Right lung (tissue), 5 donors: ENCODE results near the gene ARMH3. TPM values are rescaled to one million over a fixed set of nuclear protein-coding genes. Genes with fewer than 3 reads are reported as not detected.

Source experiments
- DNase-seq, 2 donors: peaks; one replicate each; pipeline ENCODE4 v3.0.0-alpha.2; 2013
- polyA plus RNA-seq, 5 donors: library from polyadenylated mRNA; unstranded; fragments of 120-200 nt; gene quantifications; one replicate each; pipeline versions ENCODE4 v1.2.1 to v1.2.3, GENCODE V29; 2013; ENCODE audit warnings: inconsistent platforms in 1 of 5, low replicate concordance in 1 of 5; ENCODE audit not compliant: insufficient read length in 5 of 5, insufficient read depth in 1 of 5

ARMH3 gene
- polyA plus RNA-seq, 5 donors, result 20.3 to 23.8 (median 21.8) TPM

DNA sequence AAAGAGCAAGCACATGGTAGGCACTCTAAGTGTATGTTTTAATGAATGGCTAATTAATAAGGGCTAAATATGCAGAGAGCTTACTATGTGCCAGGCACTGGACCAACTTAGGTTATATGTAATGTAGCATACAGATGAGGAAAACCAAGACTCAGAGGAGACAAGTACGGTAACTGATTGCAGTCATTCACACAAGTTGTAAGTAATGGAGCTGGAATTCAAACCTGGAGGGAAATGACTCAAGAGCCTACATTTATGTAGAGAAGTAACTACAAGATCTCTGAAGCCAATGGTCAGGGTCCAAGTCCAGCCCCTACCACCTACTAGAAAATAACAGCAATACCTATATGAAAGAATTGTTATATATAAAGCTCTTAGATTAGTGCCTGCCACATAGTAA, 115.1 kb downstream of the ARMH3 start:
- DNase-seq, result no peak

DNA sequence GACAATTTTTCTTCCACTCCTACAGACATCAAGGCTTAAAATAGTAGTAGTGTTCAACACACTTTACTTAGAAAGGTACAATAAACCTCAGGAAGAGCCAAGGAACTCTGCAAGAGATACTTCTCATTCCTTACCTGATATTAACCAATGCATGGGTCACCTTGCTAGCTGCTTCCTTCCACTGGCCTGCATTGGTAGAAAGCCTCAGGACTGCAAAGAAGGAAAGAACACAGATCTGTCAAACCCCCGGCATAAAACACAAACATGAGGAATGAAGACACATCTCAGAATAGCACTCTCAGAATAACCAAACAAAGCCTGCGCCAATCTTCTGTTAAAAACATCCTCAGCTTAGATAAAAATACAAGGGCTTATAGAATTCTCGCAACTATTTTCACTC, 116.2 kb downstream of the ARMH3 start:
- DNase-seq, result no peak

DNA sequence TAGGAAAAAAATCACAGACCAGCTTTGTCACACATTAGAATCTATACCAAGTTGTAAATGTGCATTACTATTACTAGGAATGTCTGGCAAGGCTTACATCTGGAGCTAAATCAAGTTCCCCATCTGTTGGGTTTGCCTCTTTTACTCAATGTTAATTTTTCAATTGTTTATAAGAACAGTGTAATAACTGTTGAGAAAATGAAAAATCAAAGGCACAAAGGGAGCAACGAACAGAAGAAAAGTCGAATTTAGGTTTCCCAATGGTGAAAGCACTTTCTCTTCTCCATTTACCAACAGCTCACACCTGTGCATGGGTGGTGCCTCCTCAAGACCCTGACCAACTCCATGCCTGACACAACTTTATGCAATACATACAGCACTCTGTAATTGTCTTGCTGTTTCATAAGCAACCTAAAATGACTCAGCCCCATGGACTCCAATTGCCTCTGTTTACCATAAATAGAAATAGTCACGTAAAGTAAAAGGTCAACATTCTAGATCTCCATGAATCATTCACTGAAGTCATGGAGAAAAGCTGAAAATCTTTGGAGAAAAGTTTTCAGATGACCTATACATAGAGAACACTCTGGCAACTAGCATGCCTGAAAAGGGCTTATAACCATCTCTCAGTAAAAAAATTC, 116.8 kb downstream of the ARMH3 start:
- DNase-seq, result peak; percentile 16 to 23

DNA sequence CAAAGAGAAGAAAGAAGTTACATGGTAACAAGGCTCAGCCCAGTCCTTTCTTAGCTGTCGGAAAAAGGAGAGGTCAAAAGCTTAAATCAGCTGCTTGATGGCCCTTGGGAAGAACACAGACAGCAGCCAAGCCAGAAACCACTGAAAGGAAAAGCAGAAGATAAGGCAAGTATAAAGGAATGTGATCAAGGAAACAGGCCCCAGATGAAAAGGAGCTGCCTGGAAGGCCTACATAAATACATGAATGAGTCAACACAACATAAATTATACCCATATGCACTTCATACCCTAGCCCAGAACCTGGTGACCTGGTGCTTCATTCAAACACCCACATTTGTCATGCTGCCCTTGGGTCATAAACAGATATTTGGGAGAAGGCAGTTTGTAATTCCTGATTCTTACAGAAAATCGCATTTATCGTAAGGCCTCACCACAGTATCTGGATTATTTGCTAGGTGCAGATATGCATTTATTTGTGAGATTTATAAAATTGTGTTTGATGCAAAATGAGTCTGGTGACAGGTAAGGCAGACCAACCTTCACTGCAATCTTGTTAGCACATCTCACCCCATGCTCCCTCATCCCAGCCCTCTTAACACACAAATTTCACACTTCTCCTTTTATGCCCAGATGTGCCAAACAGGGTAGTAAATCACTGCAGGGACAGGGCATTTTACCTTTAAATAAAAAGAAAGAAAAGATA, 117.5 kb downstream of the ARMH3 start:
- no peak for DNase-seq

DNA sequence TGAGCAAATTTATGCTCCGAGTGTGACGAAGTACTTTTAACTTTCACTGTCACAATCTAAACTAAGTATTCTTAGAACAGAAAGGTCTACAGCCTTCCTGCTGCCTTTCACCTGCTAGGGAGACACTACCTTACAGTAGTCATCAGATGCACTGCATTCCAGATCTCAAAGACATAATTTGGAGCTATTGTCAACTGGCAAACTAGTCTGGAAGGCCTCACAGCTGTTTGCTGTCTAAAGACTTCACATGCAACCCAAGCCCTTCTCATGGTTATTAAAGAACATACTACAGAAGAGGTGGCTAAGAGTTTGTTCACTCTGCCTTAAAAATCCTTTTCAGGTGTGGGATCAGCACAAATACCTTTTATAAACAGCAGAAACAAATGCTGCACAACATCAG, 120.5 kb downstream of the ARMH3 start:
- DNase-seq, result no peak

DNA sequence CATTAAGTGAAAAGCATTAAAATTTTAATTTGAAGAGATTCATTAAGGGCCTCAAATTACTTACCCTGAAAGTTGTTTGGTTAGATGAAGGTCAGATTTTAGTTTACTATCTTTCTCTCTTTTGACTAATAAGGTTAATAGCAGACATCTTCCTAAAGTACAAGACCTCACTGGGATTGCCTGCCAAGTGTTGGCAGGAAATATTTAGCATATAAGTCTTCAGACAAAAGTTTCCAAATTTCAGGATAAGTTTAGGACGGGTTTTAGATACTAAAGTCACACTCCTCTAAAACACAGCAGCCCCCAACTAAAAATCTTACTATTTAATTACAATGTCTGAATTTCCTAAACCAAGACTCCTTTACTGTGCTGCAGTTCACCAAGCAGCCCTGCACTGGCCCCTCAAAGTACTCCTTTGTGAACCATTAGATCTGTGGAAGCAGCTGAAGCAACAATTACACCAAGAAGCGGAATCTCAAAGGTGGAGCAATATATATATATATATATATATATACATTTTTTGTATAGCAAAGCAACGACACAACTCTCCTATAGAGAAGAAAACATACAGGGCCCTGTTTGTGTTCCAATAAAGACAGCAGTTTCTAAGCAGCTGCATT, 121.2 kb downstream of the ARMH3 start:
- DNase-seq, result no peak

DNA sequence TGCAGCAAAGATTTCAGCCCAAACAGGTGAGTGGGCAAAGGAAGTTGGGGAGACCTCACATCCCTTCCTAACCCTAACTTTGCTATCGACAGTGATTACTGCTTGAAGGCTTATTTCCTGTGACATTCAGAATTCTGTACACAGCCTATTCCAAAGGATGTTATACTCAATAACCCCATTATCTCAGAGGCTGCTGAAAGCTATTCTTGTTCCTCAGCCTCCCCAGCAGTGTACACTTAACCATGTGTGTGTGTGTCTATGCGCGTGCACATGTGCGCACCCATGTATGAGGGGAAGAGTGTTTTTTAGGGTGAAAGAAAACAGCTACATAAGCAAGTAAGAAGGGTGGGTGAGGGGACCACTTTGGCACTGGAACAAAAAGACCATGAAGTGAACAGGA, 122.0 kb downstream of the ARMH3 start:
- DNase-seq, result no peak

DNA sequence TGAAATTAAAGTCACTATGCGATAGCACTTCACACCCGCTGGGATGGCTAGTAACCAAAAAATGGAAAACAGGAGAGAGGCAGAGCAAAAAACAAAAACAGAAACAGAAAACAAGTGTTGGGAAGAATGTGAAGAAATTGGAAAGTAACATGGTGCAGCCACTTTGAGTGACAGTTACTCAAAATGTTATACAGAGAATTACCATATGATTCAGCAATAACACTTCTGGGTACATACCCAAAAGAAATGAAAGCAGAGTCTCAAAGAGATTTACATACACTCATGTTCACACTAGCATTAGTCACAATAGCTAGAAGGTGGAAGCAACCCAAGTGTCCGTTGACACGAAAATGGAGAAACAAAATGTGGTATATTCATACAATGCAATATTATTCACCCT, 123.8 kb downstream of the ARMH3 start:
- DNase-seq, result no peak

DNA sequence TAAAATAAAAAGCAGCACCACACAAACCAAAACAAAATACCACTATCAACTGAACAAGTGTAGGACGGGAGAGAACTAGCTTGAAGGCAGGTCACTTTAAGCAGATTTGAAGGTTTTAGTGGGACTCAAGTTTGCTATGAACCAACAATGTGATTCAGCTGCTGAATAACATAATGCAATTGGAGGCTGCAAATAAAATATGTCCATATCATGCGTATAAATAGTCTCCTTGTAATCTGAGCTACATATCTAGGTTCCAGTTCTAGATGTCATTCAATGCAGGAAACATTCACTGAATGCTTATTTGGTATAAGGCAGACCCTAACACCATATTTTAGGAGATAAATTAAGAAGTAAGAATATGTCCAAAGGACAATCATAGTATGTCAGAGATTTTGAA, 130.9 kb downstream of the ARMH3 start:
- no peak for DNase-seq

DNA sequence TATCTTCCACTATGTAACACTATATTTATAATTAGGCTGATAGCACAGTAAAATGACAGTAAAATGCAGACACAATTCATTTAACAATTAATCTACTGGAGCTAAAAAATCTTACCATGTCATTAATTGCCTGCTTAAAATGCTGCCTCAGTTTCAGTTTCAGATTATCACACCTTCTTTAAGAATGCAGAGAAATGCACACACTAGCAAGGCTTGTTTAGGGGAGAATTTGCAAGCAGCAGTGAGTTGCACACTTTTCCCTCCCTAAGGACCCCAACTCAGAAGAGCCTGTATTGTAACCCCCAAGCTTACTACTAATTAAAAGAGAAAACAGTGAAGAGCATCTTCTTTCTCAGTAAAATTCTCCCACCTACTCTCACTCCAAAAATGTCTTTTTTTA, 132.7 kb downstream of the ARMH3 start:
- no peak for DNase-seq

DNA sequence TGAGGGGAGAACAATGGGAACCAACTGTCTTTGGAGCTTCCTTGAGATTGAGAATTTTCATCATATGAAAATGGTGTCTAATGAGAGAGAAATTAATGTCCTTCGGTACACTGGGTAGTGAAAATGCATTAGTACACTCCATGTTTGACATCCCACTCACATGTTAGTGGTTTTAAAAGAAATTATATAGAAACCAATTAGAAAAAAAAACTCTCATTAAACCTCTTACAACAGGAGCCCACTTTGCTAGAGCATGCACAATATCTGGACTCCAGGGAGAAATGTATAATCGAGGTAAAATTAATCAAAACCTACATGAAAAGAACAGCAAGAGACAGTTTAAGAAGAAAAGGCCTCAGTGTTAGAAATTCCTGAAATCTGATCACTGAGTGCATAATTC, 133.1 kb downstream of the ARMH3 start:
- DNase-seq, result no peak

DNA sequence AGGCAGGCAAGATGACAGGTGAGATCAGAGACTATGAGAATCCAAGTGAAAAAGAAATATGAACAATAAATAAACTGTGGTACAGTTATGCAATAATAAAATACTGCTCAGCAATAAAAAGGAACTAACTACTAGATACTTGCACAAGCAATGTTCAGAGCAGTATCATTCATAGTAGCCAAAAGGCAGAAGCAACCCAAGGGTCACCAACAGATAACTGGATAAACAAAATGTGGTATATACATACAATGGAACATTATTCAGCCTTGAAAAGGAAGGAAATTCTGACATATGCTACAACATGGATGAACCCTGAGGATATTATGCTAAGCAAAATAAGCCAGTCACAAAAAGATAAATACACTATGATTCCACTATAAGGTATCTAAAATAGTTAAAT, 135.4 kb downstream of the ARMH3 start:
- no peak for DNase-seq

DNA sequence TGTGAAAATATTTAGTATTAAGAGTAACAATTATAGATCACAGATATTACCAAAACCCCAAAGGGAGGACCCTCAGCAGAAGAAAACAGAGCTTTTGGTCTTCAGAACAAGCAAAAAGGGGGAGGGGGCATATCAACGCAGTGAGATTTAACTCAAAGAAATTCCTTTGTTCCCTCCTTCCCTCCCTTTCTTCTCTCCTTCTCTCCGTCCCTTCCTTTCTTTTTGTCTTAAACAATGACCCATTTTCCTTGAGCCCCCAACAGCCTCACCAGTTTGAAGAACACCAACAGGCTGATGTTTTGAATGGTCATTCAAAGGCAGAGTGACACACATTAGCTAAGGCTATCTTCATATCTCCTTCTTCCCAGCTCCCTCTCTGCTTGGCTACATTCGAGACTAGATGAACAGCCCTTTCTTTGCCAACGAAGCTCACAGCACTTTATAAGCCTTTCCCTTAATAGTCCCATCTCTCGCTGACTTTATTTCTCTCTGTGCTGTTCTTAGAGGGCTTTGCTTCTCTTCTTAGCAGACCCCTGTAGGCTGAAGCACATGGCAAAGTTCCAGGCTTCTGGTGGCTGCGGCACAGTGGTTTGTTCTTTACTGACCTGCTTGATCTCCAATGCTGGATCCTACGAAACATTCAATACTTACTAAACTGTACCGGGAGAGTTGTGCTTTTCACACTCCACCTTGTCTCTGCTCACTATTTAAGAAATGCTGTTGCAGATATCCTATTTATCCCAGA, 136.8 kb downstream of the ARMH3 start:
- DNase-seq, result no peak

DNA sequence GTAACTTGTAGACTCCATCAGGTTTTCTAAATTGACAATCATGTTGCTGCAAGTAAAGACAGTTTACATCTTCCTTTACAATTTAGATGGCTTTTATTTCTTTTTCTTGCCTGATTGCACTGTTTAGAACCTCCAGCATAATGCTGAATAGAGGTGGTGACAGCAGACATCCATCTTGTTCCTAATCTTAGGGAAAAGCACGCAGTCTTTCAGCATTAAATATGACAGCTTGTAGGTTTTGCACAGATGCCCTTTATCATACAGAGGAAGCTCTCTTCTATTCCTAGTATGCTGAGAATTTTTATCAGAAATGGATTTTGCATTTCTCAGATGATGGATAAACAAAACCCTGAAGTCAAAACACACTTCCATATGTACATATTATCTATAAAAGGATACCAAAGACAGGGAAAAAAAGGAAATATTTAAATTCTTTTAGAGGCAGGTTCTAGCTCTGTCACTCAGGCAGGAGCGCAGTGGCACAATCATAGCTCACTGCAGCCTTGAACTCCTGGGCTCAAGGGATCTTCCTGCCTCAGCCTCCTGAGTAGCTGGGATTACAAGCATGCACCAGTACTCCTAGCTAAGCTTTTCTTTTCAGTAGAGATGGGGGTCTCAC, 143.3 kb downstream of the ARMH3 start:
- no peak for DNase-seq

DNA sequence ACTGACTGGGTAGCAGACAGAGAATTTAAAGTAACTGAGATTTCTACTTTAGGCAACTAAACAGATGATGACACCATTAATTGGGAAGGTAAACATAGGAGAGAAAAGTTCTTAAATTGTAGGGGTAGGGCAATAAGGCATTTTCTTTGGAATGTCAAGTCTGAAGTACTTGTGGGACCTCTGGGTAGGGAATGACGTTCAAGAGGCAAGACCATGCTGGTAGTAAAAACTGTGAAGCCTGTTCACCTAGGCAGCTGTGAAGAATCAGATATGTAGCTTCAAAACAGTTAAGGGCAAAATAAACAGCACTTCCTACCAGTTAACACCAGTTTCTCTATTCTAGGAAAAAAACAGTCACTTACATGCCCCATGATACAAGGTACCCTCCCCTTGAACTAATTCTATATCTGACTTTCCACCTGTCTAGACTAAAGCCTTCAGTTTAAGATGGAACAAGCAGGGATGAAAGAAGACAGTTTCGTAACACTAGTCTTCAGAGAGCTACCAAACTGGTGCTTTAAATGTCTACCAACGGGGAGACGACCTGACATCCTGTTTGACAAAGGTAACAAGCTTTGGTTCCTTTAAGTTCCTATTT, 149.3 kb downstream of the ARMH3 start:
- DNase-seq, result no peak

DNA sequence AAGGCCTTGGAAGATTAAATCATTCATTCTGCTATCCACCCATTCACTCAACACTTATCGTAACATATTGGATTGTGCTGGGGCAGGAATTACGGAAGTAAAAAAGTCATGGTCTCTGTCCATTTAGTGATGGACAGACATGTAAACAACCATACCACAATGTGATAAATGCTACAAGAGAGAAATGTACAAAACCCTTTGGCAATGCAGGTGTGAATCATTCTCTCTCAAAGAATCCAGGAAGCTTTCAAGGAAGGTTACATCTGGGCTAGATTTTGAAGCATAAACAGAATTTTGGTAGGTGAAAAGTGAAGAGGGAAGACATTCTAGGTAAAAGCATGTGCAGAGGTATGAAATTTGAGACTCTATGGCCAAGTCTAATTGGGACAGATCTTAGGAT, 150.7 kb downstream of the ARMH3 start:
- DNase-seq, result no peak

DNA sequence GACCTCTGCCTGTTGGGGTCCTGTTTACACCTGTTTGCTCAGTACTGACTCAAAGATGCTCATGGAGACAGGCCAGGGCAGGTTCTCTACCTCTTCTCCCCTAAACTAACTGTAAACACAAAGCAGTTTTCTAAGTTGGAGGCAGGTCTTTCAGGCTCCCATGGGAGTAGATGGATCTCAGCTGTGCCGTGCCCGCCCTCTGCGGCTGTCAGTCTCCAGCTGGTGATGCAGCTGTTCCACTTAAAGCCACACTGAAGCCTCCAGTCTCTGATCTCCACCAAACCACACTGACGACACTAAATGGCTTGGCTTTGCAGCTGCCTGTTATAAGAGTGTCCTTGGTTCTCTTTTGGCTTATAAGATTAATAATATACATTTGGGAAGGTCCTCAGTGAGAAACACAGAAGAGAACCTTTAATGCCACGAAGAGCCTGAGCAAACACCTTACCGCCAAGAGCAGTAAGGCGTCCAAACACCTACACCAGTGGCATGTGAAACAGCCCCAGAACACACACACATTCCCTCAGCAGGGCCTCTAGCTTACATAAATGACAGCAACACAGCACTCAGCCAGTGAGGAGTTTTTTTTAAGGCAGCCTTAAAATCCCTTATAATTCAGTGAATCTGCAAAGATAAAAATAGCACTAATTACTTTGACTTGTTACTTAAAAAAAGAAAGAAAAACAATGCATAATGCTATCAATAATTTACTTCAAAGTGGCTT, 152.0 kb downstream of the ARMH3 start:
- DNase-seq, result no peak

DNA sequence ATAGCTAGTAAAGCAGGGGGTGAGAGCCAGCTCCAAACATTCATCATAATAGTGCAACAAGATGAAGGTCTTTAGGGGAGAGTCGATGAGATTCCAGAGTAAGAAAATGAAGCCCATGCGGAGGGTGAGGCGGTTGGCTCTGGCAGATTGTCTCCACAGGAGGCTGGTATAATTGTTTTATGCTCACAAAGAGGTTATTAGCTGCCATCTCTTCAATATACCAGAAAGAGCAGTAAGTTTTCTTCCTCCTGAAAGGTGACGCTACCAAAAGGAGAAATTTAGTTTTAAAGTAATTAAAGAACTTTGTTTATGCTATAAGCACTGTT, 153.2 kb downstream of the ARMH3 start:
- no peak for DNase-seq

DNA sequence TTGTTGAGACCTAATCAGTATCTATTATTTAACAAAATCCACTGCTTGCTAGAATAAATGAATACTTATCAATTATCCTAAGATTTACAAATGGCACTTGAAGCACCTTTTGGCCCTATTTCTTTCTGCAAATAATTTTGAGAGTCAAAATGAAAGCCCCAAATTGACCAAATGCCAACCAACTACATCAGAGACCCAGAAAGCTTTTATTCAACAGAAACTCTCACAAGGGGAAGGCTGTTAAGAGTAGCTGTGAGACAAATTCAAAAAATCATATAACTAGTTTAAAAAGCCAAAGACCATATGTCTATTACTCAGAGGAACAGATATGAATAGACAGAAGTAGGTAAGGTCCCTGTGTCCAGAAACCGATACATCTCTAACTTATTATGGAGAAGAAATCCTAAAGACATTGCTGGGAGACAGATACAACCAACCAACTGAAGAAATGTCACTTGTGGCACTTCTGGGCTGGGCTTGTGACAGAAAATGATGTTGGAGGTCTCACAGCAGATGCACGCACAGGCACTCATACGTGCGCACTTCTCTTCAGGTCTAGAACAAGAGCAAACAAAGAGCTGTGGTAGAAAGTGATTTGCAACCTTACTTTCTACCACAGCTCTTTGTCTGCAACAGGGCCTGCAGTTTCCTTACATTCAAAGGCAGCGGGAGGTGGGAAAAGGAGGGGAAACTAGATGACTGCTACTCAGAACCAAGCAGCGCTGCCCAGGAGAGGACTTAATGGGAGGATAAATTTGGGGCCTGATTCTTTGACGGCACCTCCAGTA, 153.7 kb downstream of the ARMH3 start:
- DNase-seq, result no peak

DNA sequence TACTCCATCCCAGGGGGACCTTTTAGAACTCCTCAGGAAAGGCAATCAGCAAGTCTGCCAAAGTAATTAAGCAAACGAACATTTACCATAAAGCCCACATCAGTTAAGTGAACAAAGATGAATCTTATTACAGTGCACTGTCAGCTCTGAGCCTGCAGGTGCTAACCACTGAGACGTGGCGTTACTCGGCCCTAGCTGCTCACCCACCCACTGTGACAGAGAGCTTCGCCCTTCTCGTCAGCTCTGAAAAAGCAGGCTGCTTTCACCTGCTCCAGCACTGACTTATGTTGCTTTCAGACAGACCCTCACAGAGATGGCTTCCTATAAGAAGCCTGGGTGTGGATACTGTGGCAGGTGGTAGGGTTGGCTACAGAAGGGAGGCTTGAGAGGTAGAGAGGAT, 154.6 kb downstream of the ARMH3 start:
- no peak for DNase-seq

DNA sequence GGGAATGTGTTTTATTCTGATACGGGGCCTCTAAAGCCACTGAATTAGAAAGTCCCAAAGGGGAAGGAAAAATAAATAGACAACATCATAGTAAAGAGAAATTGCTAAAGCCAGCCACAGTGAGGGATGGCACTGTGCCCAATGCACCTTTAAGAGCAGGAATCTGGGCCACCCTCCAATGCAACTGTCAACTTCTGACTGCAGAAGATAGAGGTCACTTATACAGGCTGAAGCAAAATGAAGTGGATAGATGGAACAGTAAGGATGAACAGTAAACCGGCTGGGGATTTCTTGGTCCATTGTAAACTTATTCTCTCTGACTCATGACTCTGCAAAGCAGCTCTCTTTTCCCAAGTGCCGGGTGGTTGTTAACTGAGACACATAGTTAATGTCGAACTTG, 158.3 kb downstream of the ARMH3 start:
- DNase-seq, result no peak
